GM21367 (cell line): ENCODE results near the gene DSTN.
"Not testable (repeated sequence)": the region's sequence is repeated elsewhere in the genome, so short reads cannot be mapped to it uniquely, and the experiment has no call there.

Source experiments
- ATAC-seq: cut with Tn5 transposase; IDR thresholded peaks from one replicate; pipeline ENCODE4 v1.9.1; 2021; ENCODE audit not compliant: unreplicated experiment

DSTN gene

GRCh38 chr20:17647391-17648314 is 77.8 kb downstream of the DSTN start:
- ATAC-seq = no peak

GRCh38 chr20:17648315-17648646 is 78.4 kb downstream of the DSTN start:
- ATAC-seq = no peak

- ATAC-seq = no peak
Observed at GRCh38 chr20:17648791-17649730, 79.2 kb downstream of the DSTN start.

GRCh38 chr20:17650301-17651128 is 80.6 kb downstream of the DSTN start:
- no peak for ATAC-seq

GRCh38 chr20:17651129-17651759 is 81.4 kb downstream of the DSTN start:
- ATAC-seq = no peak

GRCh38 chr20:17651760-17652388 is 82.0 kb downstream of the DSTN start:
- no peak for ATAC-seq

GRCh38 chr20:17652411-17652810 is 82.5 kb downstream of the DSTN start:
- ATAC-seq = no peak

- no peak for ATAC-seq
Observed at GRCh38 chr20:17653835-17654648, 84.2 kb downstream of the DSTN start.

- no peak for ATAC-seq
Observed at GRCh38 chr20:17654649-17655285, 84.9 kb downstream of the DSTN start.

- ATAC-seq = no peak
Observed at GRCh38 chr20:17655286-17655651, 85.4 kb downstream of the DSTN start.

- no peak for ATAC-seq
Observed at GRCh38 chr20:17655865-17656479, 86.1 kb downstream of the DSTN start.

GRCh38 chr20:17657079-17657825 is 87.4 kb downstream of the DSTN start:
- ATAC-seq = no peak

GRCh38 chr20:17657898-17658647 is 88.2 kb downstream of the DSTN start:
- no peak for ATAC-seq

GRCh38 chr20:17658648-17658993 is 88.7 kb downstream of the DSTN start:
- ATAC-seq = no peak

GRCh38 chr20:17659344-17659743 is 89.5 kb downstream of the DSTN start:
- ATAC-seq = not testable (repeated sequence)
